ENCODE measurements around the gene L3MBTL3. TPM values are rescaled to one million over a fixed set of nuclear protein-coding genes. Genes with fewer than 3 reads are reported as not detected.

The L3MBTL3 gene
- total RNA-seq, 1 donor from 2014 or later, result 23.8 TPM

DNA sequence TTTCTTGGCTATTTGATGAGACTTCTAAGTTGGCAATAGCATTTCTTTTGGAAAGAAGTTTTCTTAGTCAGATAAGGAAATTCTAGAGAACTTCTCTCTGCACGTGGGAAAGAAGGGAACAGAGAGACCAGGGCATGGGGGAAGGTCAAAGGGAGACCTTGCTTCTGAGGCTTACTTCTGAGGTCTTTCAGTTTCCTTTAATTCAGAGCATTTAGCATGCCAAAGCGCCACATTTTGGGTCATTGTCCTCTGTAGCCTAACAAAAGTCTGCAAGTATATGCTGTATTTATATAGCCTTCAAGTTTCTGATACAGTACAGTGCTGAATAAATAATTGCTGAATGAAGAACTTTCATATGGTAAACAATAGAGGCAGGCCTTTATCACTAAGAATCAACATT is 108.8 kb downstream of the L3MBTL3 start:
- TF ChIP-seq, protein P1, sequence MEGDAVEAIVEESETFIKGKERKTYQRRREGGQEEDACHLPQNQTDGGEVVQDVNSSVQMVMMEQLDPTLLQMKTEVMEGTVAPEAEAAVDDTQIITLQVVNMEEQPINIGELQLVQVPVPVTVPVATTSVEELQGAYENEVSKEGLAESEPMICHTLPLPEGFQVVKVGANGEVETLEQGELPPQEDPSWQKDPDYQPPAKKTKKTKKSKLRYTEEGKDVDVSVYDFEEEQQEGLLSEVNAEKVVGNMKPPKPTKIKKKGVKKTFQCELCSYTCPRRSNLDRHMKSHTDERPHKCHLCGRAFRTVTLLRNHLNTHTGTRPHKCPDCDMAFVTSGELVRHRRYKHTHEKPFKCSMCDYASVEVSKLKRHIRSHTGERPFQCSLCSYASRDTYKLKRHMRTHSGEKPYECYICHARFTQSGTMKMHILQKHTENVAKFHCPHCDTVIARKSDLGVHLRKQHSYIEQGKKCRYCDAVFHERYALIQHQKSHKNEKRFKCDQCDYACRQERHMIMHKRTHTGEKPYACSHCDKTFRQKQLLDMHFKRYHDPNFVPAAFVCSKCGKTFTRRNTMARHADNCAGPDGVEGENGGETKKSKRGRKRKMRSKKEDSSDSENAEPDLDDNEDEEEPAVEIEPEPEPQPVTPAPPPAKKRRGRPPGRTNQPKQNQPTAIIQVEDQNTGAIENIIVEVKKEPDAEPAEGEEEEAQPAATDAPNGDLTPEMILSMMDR (conservative IDR thresholded peaks at IDR 0.05), result no peak
- H3K9me3 Mint-ChIP-seq, result no peaks in the 10 kb centered on the region

DNA sequence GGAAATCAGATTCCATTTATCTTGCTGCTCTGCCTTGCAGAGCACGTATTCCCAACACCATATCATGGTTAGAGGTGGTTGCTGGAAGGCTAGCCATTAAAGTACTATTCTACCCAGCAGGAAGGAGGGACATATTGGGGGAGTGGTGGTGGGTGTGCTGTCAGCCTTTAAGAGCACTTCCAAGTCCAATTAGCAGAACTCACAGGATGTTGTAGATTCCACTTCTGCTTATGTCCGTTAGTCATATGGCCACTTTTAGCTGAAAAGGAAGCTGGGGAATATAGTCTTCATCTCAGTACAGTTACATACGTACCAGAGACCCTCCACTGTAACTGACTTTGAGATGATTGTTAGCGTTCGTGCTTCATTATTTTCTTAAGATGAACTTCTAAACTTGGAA is 109.9 kb downstream of the L3MBTL3 start:
- Mint-ChIP-seq H3K4me1 (ENCODE audit: unreplicated experiment) (peaks cover 5% of the 10 kb centered on the region), H3K36me3 (no peaks in the 10 kb centered on the region), H3K4me3 (no peak overlapping the region), H3K27me3 (no peaks in the 10 kb centered on the region), H3K9me3 (no peaks in the 10 kb centered on the region), H3K27ac (no peak overlapping the region)
- TF ChIP-seq, protein P1 (conservative IDR thresholded peaks at IDR 0.05), result no peak
- DNase-seq (ENCODE audit: extremely low spot score, unreplicated experiment), result no peak

More for the DNA sequence above, 108.8 kb downstream of the L3MBTL3 start:
- no peaks in the 10 kb centered on the region for H3K36me3 Mint-ChIP-seq
- peaks cover 2% of the 10 kb centered on the region for H3K4me1 Mint-ChIP-seq (ENCODE audit: unreplicated experiment)
- no peak overlapping the region for H3K27ac Mint-ChIP-seq
- no peaks in the 10 kb centered on the region for H3K27me3 Mint-ChIP-seq
- H3K4me3 Mint-ChIP-seq, result no peak overlapping the region
- DNase-seq (ENCODE audit: extremely low spot score, unreplicated experiment), result no peak

DNA sequence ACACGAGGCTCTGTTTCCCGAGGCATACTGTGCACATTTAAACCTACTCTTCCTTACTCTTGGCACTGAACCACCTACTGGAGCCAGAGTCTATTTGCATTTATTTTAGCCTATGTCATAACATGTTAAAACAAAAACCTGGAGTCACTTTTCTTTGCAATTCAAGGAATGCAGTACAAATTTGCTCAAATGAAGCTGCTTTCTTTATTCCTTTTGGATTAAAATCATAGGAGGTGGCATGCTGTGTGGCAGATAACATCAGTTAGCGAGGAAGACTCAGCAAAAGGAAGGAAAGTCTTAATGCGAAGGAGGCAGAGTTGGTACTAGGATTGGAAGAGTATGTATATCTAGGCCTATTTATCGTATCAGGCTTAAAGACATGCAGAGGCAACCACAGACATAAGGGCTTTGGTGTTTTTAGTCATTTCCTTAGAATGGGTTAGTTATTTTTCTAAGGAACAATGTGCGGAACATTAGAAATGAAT is 111.4 kb downstream of the L3MBTL3 start:
- no peak overlapping the region for H3K27ac Mint-ChIP-seq
- H3K4me3 Mint-ChIP-seq, result no peak overlapping the region
- H3K36me3 Mint-ChIP-seq, result peaks cover 9% of the 10 kb centered on the region
- H3K27me3 Mint-ChIP-seq, result no peaks in the 10 kb centered on the region
- peaks cover 5% of the 10 kb centered on the region for H3K4me1 Mint-ChIP-seq (ENCODE audit: unreplicated experiment)
- TF ChIP-seq, protein P1 (conservative IDR thresholded peaks at IDR 0.05), result no peak
- no peaks in the 10 kb centered on the region for H3K9me3 Mint-ChIP-seq
- no peak for DNase-seq (ENCODE audit: extremely low spot score, unreplicated experiment)

DNA sequence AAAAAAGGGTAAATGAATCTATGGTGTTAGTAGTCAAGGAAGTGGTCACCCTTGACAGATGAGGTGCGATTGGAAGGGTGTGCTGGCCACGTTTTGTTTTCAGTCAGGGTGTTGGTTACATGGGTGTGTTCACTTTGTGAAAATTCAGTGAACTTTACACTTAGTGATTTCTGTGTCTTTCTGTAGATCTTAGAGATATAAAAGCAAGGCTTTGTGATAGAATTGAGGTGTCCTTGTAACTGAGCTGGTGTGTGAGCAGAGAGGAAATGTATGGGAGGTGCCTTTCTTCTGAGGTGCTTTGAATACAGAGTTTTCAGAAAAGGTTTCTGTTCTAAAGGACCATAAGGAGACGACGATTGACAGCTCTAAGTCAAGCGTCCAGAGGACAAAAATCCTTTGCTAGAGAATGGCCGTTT is 113.9 kb downstream of the L3MBTL3 start:
- H3K9me3 Mint-ChIP-seq, result no peaks in the 10 kb centered on the region
- H3K27me3 Mint-ChIP-seq, result no peaks in the 10 kb centered on the region
- no peak for DNase-seq (ENCODE audit: extremely low spot score, unreplicated experiment)
- peaks cover 5% of the 10 kb centered on the region for H3K4me1 Mint-ChIP-seq (ENCODE audit: unreplicated experiment)
- no peak overlapping the region for H3K4me3 Mint-ChIP-seq
- H3K27ac Mint-ChIP-seq, result no peak overlapping the region
- TF ChIP-seq, protein P1 (conservative IDR thresholded peaks at IDR 0.05), result no peak
- H3K36me3 Mint-ChIP-seq, result peaks cover 22% of the 10 kb centered on the region

DNA sequence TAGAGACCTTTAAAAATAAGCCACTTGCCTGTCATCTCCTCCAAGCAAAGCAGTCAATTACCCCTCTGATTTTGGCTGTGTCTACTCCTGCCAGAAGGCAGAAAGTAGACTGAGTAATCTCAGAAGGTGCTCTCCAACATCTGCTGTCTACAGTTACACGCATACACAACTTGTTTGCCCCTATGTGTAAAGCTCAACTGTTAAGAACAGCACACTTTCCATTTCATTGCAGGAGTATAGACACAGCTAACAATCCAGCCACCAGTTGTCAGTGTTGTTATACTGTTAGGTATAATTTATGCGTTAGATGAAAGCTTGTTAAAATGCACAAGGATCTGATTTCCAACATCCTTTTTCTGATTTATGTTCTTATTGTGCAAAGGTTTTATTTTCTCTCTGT is 116.2 kb downstream of the L3MBTL3 start:
- Mint-ChIP-seq H3K4me3 (no peak overlapping the region), H3K27ac (no peak overlapping the region), H3K9me3 (no peaks in the 10 kb centered on the region), H3K27me3 (no peaks in the 10 kb centered on the region), H3K4me1 (ENCODE audit: unreplicated experiment) (peaks cover 5% of the 10 kb centered on the region), H3K36me3 (peaks cover 35% of the 10 kb centered on the region)
- DNase-seq (ENCODE audit: extremely low spot score, unreplicated experiment), result no peak
- TF ChIP-seq, protein P1 (conservative IDR thresholded peaks at IDR 0.05), result no peak

DNA sequence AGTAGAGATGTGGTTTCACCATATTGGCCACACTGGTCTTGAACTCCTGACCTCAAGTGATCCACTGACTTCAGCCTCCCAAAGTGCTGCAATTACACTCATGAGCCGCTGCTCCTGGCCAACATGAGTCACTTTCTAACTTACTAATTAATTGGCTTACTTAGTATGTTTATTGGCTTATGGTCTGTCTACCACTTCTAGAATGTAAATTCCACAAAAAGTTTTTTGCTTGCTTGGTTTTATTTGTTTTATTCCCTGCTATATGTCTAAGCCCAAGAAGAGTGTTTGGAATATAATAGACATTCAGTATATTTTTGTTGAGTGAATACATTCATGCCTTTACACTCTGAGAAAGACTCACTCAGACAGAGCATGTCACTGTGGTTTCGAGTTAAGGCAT is 118.4 kb downstream of the L3MBTL3 start:
- DNase-seq (ENCODE audit: extremely low spot score, unreplicated experiment), result no peak
- no peaks in the 10 kb centered on the region for H3K27me3 Mint-ChIP-seq
- no peak overlapping the region for H3K27ac Mint-ChIP-seq

More for the DNA sequence above, 118.4 kb downstream of the L3MBTL3 start:
- Mint-ChIP-seq H3K4me1 (ENCODE audit: unreplicated experiment) (peaks cover 5% of the 10 kb centered on the region), H3K9me3 (no peaks in the 10 kb centered on the region), H3K36me3 (peaks cover 39% of the 10 kb centered on the region), H3K4me3 (no peak overlapping the region)
- TF ChIP-seq, protein P1 (conservative IDR thresholded peaks at IDR 0.05), result no peak
